HepG2 (cell line): ENCODE data around the gene MEGF11. TPM values are rescaled to one million over a fixed set of nuclear protein-coding genes. Genes with fewer than 3 reads are reported as not detected.

Source experiments
- ATAC-seq: fragments of 200-7000 bp; cut with Tn5 transposase; 3 replicates; pipeline ENCODE4 v1.9.1; 2020; ENCODE audit warnings: mild to moderate bottlenecking, moderate library complexity
- BruUV-seq: library from RNA; stranded (reverse); fragments of 400-500 nt; replicated peaks from 2 replicates; lab custom pipeline; 2021; lab: Mats Ljungman, UMichigan
- CTCF ChIA-PET: fragments of 300-600 bp; formaldehyde crosslinking; extraction: SDS; loops from one replicate; lab custom pipeline; 2021; ENCODE audit warnings: low total read pairs, inconsistent platforms, low intra/inter-chr PET ratio; lab: Yijun Ruan, JAX
- POLR2A ChIA-PET: fragments of 350-600 bp; sonication (Branson Sonifier 250); formaldehyde crosslinking; loops from one replicate; lab custom pipeline; 2020; ENCODE audit warnings: antibody characterized with exemption, inconsistent platforms; lab: Yijun Ruan, JAX
- DNase-seq: peaks from one replicate; pipeline ENCODE4 v3.0.0-alpha.2; 2015; ENCODE audit warnings: low spot score
- FAIRE-seq: peaks from 3 replicates; lab custom pipeline; 2011; peaks lifted over from hg19 to GRCh38; lab: Jason Lieb, UNC
- H2AFZ ChIP-seq: one replicate; pipeline ENCODE4 v1.6.1; 2011; ENCODE audit warnings: low read length, inconsistent platforms
- H3K27ac ChIP-seq: fragments of 300-600 bp; 3 replicates; pipeline ENCODE4 v1.8.0; 2011; ENCODE audit warnings: mixed run types, mild to moderate bottlenecking, mixed read lengths, low read length, inconsistent platforms; ENCODE audit not compliant: insufficient read depth; ENCODE audit errors: extremely low read length
- H3K27me3 ChIP-seq, 2 experiments: fragments of 200-600 bp in 1 of 2; 2 replicates in 1 of 2; 3 replicates in 1 of 2; pipeline versions ENCODE4 v1.6.0 to v1.8.0; 2011; ENCODE audit warnings: low read length in 2 of 2, mild to moderate bottlenecking in 2 of 2, moderate library complexity in 2 of 2, inconsistent platforms in 1 of 2; ENCODE audit not compliant: insufficient read depth in 2 of 2, control insufficient read depth in 1 of 2
- H3K36me3 ChIP-seq, 2 experiments: fragments of 200-600 bp in 1 of 2; replicated peaks in 1 of 2; 2 replicates in 1 of 2; 3 replicates in 1 of 2; pipeline versions ENCODE4 v1.5.1 to v1.8.0; 2011; ENCODE audit warnings: low read length in 2 of 2, inconsistent platforms in 1 of 2; ENCODE audit not compliant: insufficient read depth in 2 of 2, control insufficient read depth in 1 of 2
- H3K4me1 ChIP-seq: 2 replicates; pipeline ENCODE4 v1.5.1; 2012; ENCODE audit warnings: low read length, inconsistent platforms; ENCODE audit not compliant: insufficient read depth
- H3K4me2 ChIP-seq: 2 replicates; pipeline ENCODE4 v1.6.0; 2011; ENCODE audit warnings: low read depth, low read length, inconsistent platforms
- H3K4me3 ChIP-seq, 3 experiments: fragments of 200-600 bp in 1 of 3; sonication (generic), shearing (Covaris generic) in 1 of 3; replicated peaks in 1 of 3; 2 replicates each; pipeline ENCODE4 v1.5.1; 2011 to 2016; ENCODE audit warnings: low read length in 3 of 3, inconsistent platforms in 2 of 3, low read depth in 2 of 3, mild to moderate bottlenecking in 2 of 3, control low read depth in 1 of 3, mixed read lengths in 1 of 3; ENCODE audit not compliant: insufficient read depth in 1 of 3
- H3K79me2 ChIP-seq: one replicate; pipeline ENCODE4 v1.6.1; 2011; ENCODE audit warnings: low read length, inconsistent platforms; ENCODE audit not compliant: insufficient read depth
- H3K9ac ChIP-seq: 2 replicates; pipeline ENCODE4 v1.6.0; 2011; ENCODE audit warnings: mild to moderate bottlenecking, low read depth, low read length, inconsistent platforms; ENCODE audit not compliant: insufficient read depth
- H3K9me3 ChIP-seq: 2 replicates; pipeline ENCODE4 v1.5.1; 2012; ENCODE audit warnings: mild to moderate bottlenecking, low read length
- H4K20me1 ChIP-seq: 2 replicates; pipeline ENCODE4 v1.6.0; 2011; ENCODE audit warnings: inconsistent platforms, mild to moderate bottlenecking, low read length, moderate library complexity; ENCODE audit not compliant: insufficient read depth
- AHDC1 ChIP-seq: sonication (generic); formaldehyde crosslinking; IDR thresholded peaks from 2 replicates; pipeline ENCODE4 v1.5.1; 2020; ENCODE audit warnings: mild to moderate bottlenecking, missing genetic modification reagents, borderline replicate concordance
- CEBPG ChIP-seq: IDR thresholded peaks from 2 replicates; pipeline ENCODE4 v1.6.1; 2016
- GZF1 ChIP-seq: sonication (generic); formaldehyde crosslinking; IDR thresholded peaks from 2 replicates; pipeline ENCODE4 v1.5.1; 2020; ENCODE audit warnings: mild to moderate bottlenecking, missing genetic modification reagents
- MIXL1 ChIP-seq: IDR thresholded peaks from 2 replicates; pipeline ENCODE4 v1.6.1; 2016
- NPAS2 ChIP-seq: sonication (generic); formaldehyde crosslinking; IDR thresholded peaks from 2 replicates; pipeline ENCODE4 v1.8.0; 2022; ENCODE audit warnings: mild to moderate bottlenecking, missing genetic modification reagents, borderline replicate concordance
- SP2 ChIP-seq: sonication (generic); formaldehyde crosslinking; IDR thresholded peaks from 2 replicates; pipeline ENCODE4 v1.5.1; 2020; ENCODE audit warnings: mild to moderate bottlenecking, missing genetic modification reagents
- ZBTB20 ChIP-seq: sonication (generic); formaldehyde crosslinking; IDR thresholded peaks from 2 replicates; pipeline ENCODE4 v1.8.1; 2023; ENCODE audit warnings: missing genetic modification reagents, low read depth, mild to moderate bottlenecking, borderline replicate concordance
- ZBTB4 ChIP-seq: sonication (generic); formaldehyde crosslinking; IDR thresholded peaks from 2 replicates; pipeline ENCODE4 v1.4.0; 2020; ENCODE audit warnings: missing genetic modification reagents, mild to moderate bottlenecking, borderline replicate concordance
- ZNF17 ChIP-seq: sonication (generic); formaldehyde crosslinking; IDR thresholded peaks from 2 replicates; pipeline ENCODE4 v1.5.0; 2020; ENCODE audit warnings: mild to moderate bottlenecking, missing genetic modification reagents
- ZNF343 ChIP-seq: sonication (generic); formaldehyde crosslinking; IDR thresholded peaks from 2 replicates; pipeline ENCODE4 v1.4.0; 2020; ENCODE audit warnings: mild to moderate bottlenecking, missing genetic modification reagents
- ZNF605 ChIP-seq: sonication (generic); formaldehyde crosslinking; IDR thresholded peaks from 2 replicates; pipeline ENCODE4 v1.8.0; 2022; ENCODE audit warnings: mild to moderate bottlenecking, missing genetic modification reagents
- ZNF792 ChIP-seq: IDR thresholded peaks from 2 replicates; pipeline ENCODE4 v1.6.1; 2016
- ZNF850 ChIP-seq: sonication (generic); formaldehyde crosslinking; conservative IDR thresholded peaks from 2 replicates; pipeline ENCODE4 v1.9.0; 2021; ENCODE audit warnings: mild to moderate bottlenecking, missing genetic modification reagents
- WGBS: methylation state at CpG from one replicate; pipeline ENCODE4 v1.1.6; 2017; ENCODE audit warnings: low lambda C conversion rate; 5-methylcytosine and 5-hydroxymethylcytosine counted together
- in situ Hi-C: cut with HindIII; loops from 2 replicates; pipeline ENCODE4 v1.10.0; 2017; ENCODE audit warnings: low pct_unique_long_range_greater_than_20kb; ENCODE audit not compliant: extremely low pct_ligation_motif_present
- intact Hi-C: fragments of 100-400 bp; cut with micrococcal nuclease; formaldehyde crosslinking; loops from one replicate; pipeline ENCODE4 v1.10.0; 2022; ENCODE audit not compliant: unreplicated experiment
- polyA plus RNA-seq, 8 experiments: library from polyadenylated mRNA; depleted of rRNA in 3 of 8; stranded (reverse) in 7 of 8; unstranded in 1 of 8; fragments of >200 nt; fragmentation: Illumina TruSeq in 4 of 8; extraction: Trizol in 4 of 8; gene quantifications; 2 replicates each; pipeline versions ENCODE4 v1.2.1 to v1.2.3, GENCODE V29; 2011 to 2016; ENCODE audit warnings: low read depth in 4 of 8, missing spikeins in 1 of 8, mixed read lengths in 1 of 8; ENCODE audit not compliant: insufficient read depth in 1 of 8
- total RNA-seq, 5 experiments: library from RNA; depleted of rRNA; stranded (reverse); fragments of >200 nt; fragmentation: Illumina TruSeq; extraction: Trizol; gene quantifications; 2 replicates each; pipeline ENCODE4 v1.2.3, GENCODE V29; 2016; ENCODE audit warnings: low read depth in 1 of 5

The MEGF11 gene
- total and polyA plus RNA-seq, 2 of the 13 experiments (the other 11 are each of a cell fraction or from before 2014, with no cell fraction given) = not detected

GRCh38 chr15:66138892-66139590 is 114.5 kb downstream of the MEGF11 start:
- in situ Hi-C loops = no loop called here
- no peak for ATAC-seq
- ChIA-PET CTCF (no interaction called here), POLR2A (no interaction called here)
- intact Hi-C loops = no loop called here
- no peaks in the 10 kb centered on the region for H3K79me2 ChIP-seq
- WGBS = 2% methylated on average over 3 of the region's 3 CpGs
- BruUV-seq = no TSS peak
- H3K9me3 ChIP-seq = no peaks in the 10 kb centered on the region
- no peak overlapping the region for H3K9ac ChIP-seq
- no peak overlapping the region for H3K27ac ChIP-seq
- no peak overlapping the region for H2AFZ ChIP-seq
- FAIRE-seq = no peak
- H3K4me3 ChIP-seq = no peak overlapping the region
- no peak for TF ChIP-seq ZNF343 (CRISPR knock-in tag)
- no peak for TF ChIP-seq AHDC1 (CRISPR knock-in tag)
- TF ChIP-seq NPAS2 (CRISPR knock-in tag) = no peak
- no peak for TF ChIP-seq ZNF17 (CRISPR knock-in tag)
- TF ChIP-seq SP2 = no peak
- no peak for TF ChIP-seq ZBTB4
- no peak for TF ChIP-seq ZBTB20 (CRISPR knock-in tag)
- TF ChIP-seq ZNF850 (CRISPR knock-in tag) = no peak
- no peak for TF ChIP-seq ZNF605 (CRISPR knock-in tag)
- TF ChIP-seq GZF1 (CRISPR knock-in tag) = no peak
- TF ChIP-seq MIXL1 (CRISPR knock-in tag) = no peak
- no peak for TF ChIP-seq CEBPG
- TF ChIP-seq ZNF792 (CRISPR knock-in tag) = no peak
- H4K20me1 ChIP-seq = no peaks in the 10 kb centered on the region
- H3K4me2 ChIP-seq = no peak overlapping the region
- H3K4me1 ChIP-seq = no peaks in the 10 kb centered on the region
- peaks cover 7 to 56% of the 10 kb centered on the region in 2 experiments for H3K27me3 ChIP-seq
- DNase-seq = no peak
- H3K36me3 ChIP-seq = no peaks in the 10 kb centered on the region
